ENCODE data around the gene HSF2BP. TPM values are rescaled to one million over a fixed set of nuclear protein-coding genes. Genes with fewer than 3 reads are reported as not detected.

The HSF2BP gene
- total RNA-seq, 4 donors from 2014 or later, result 0.35 to 0.67 TPM; not detected in 2

GRCh38 chr21:43604505-43605204 lies 54.6 kb downstream of the HSF2BP start:
- Histone ChIP-seq H3K9me3 (no peaks in the 10 kb centered on the region), H3K27ac (no peak overlapping the region), H3K4me1 (peaks cover 0 to 4% (median 2%) of the 10 kb centered on the region in 4 donors), H3K36me3 (no peaks in the 10 kb centered on the region), H3K27me3 (no peaks in the 10 kb centered on the region), H3K4me3 (no peak overlapping the region)
- no peak for TF ChIP-seq POLR2A (IDR thresholded peaks at IDR 0.05)
- no peak for TF ChIP-seq CTCF (IDR thresholded peaks at IDR 0.05)
- no peak for DNase-seq

DNA sequence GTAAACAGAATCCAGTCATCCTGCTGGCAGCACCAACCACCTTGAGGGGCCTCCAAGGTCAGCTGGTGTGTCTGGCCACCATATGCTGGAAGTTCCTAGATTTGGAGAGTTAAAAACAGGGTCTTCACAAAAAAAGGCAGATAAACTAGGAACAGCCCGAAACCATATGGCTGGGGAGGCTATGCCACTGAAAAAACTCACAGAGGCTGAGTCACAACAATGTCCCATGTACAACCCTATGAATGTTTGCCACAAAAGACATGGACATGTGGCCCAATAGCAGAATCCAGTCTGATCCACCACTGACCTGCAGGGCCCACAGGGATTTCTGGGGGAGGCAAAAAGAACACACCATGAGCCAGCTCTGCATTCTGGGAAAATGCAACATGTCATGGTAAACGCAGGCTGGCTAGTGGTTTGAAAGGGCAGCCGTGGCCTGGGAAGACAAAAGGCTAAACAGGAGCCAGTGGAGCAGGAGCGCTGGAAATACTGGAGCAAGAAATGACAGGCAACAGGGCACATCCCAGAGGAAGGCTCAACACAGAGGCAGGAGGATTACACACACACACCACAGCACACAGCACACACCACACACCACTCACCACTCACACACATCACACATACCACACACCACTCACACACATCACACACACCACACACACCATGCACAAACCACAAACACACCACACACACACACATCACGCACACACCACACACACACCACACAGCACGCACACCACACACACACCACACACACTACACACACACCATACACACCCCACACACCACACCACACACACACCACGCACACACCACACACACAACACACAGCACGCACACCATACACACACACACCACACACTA lies 55.4 kb downstream of the HSF2BP start:
- Histone ChIP-seq H3K27me3 (no peaks in the 10 kb centered on the region), H3K36me3 (no peaks in the 10 kb centered on the region), H3K9me3 (no peaks in the 10 kb centered on the region), H3K27ac (no peak overlapping the region), H3K4me3 (no peak overlapping the region), H3K4me1 (no peaks in the 10 kb centered on the region)
- DNase-seq, result no peak
- no peak for TF ChIP-seq POLR2A (IDR thresholded peaks at IDR 0.05)
- TF ChIP-seq CTCF (IDR thresholded peaks at IDR 0.05), result no peak

- no peaks in the 10 kb centered on the region for H3K27me3 ChIP-seq
- H3K27ac ChIP-seq, result no peak overlapping the region
- no peak for DNase-seq
- no peaks in the 10 kb centered on the region for H3K36me3 ChIP-seq
- TF ChIP-seq POLR2A (IDR thresholded peaks at IDR 0.05) (no peak), CTCF (IDR thresholded peaks at IDR 0.05) (no peak)
- no peaks in the 10 kb centered on the region for H3K9me3 ChIP-seq
- H3K4me3 ChIP-seq, result no peak overlapping the region
- no peaks in the 10 kb centered on the region for H3K4me1 ChIP-seq
Observed at GRCh38 chr21:43603233-43603626, 56.1 kb downstream of the HSF2BP start.

GRCh38 chr21:43602266-43603232 lies 56.7 kb downstream of the HSF2BP start:
- TF ChIP-seq POLR2A (IDR thresholded peaks at IDR 0.05) (no peak), CTCF (IDR thresholded peaks at IDR 0.05) (no peak)
- Histone ChIP-seq H3K4me3 (no peak overlapping the region), H3K9me3 (no peaks in the 10 kb centered on the region), H3K27me3 (no peaks in the 10 kb centered on the region), H3K36me3 (no peaks in the 10 kb centered on the region), H3K4me1 (no peaks in the 10 kb centered on the region), H3K27ac (no peak overlapping the region)
- DNase-seq, result no peak

DNA sequence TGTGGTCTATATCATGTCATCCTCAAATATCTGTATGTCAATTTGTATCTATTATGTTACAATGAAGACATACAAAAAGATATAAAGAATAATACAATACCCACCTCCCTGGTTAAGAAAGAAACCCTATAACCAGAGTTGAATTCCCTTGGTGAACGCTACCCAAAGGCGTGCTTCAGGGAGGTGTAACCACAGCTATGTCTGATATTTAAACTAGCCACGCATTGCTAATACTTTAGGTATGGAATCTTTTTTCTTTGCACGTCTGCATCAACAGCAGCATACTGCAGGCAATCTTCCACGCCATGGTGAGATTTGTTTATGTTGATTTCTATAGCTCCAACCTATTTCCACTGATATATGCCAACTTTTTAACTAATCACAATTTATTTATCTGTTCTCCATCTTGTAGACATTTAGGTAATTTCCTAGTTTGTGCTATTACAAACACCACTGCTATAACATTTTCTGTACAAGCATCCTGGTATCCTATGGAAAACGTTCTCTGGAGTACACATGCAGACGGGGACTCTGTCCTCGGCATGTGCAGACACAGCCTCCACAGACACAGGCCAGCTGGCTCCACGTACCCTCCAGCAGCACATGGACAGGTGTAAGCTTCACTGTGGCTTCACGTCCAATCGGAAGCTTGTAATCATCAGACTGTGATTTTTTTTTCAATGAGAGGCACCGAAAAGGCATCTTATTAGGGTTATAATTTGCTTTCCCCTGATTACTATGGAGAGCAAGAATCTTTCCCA lies 58.5 kb downstream of the HSF2BP start:
- DNase-seq, result no peak
- Histone ChIP-seq H3K4me3 (no peak overlapping the region), H3K27ac (no peak overlapping the region), H3K9me3 (no peaks in the 10 kb centered on the region), H3K4me1 (no peaks in the 10 kb centered on the region), H3K27me3 (no peaks in the 10 kb centered on the region), H3K36me3 (no peaks in the 10 kb centered on the region)
- TF ChIP-seq POLR2A (IDR thresholded peaks at IDR 0.05) (no peak), CTCF (IDR thresholded peaks at IDR 0.05) (no peak)
